HepG2 (cell line): ENCODE measurements around the gene DVL3. TPM values are rescaled to one million over a fixed set of nuclear protein-coding genes. Genes with fewer than 3 reads are reported as not detected.

Experiments used
- ARHGAP35 ChIP-seq: sonication (generic); formaldehyde crosslinking; IDR thresholded peaks from 2 replicates; pipeline ENCODE4 v1.9.0; 2022; ENCODE audit warnings: mild to moderate bottlenecking, inconsistent platforms, moderate library complexity, missing genetic modification reagents, borderline replicate concordance
- BATF2 ChIP-seq: sonication (generic); formaldehyde crosslinking; IDR thresholded peaks from 2 replicates; pipeline ENCODE4 v1.8.0; 2022; ENCODE audit warnings: mild to moderate bottlenecking, missing genetic modification reagents, moderate library complexity
- CEBPG ChIP-seq: IDR thresholded peaks from 2 replicates; pipeline ENCODE4 v1.6.1; 2016
- DPF2 ChIP-seq: sonication (generic); formaldehyde crosslinking; IDR thresholded peaks from 2 replicates; pipeline ENCODE4 v1.4.0; 2020; ENCODE audit warnings: mild to moderate bottlenecking, low read depth, missing genetic modification reagents, borderline replicate concordance
- GABPA ChIP-seq, 2 experiments: IDR thresholded peaks; 2 replicates each; pipeline ENCODE4 v1.6.1; 2011 to 2016; ENCODE audit warnings: low read depth in 2 of 2, low read length in 1 of 2, missing biosample characterization in 1 of 2, missing genetic modification characterization in 1 of 2
- HMG20A ChIP-seq: IDR thresholded peaks from 2 replicates; pipeline ENCODE4 v1.6.1; 2016; ENCODE audit warnings: borderline replicate concordance
- LCORL ChIP-seq, 2 experiments: fragments of 450-650 bp in 1 of 2; sonication (generic) in 1 of 2; formaldehyde crosslinking in 1 of 2; IDR thresholded peaks; 2 replicates each; pipeline versions ENCODE4 v1.5.0 to v1.6.1; 2017 to 2020; ENCODE audit warnings: antibody characterized with exemption in 1 of 2, missing genetic modification reagents in 1 of 2
- NFE2 ChIP-seq: sonication (generic); formaldehyde crosslinking; IDR thresholded peaks from 2 replicates; pipeline ENCODE4 v1.4.0; 2020; ENCODE audit warnings: missing genetic modification reagents
- PAX8 ChIP-seq: sonication (generic); formaldehyde crosslinking; IDR thresholded peaks from 2 replicates; pipeline ENCODE4 v1.8.0; 2022; ENCODE audit warnings: mild to moderate bottlenecking, missing genetic modification reagents, borderline replicate concordance
- SIX1 ChIP-seq: sonication (generic); formaldehyde crosslinking; IDR thresholded peaks from 2 replicates; pipeline ENCODE4 v1.4.0; 2020; ENCODE audit warnings: missing genetic modification reagents, borderline replicate concordance
- SP2 ChIP-seq: sonication (generic); formaldehyde crosslinking; IDR thresholded peaks from 2 replicates; pipeline ENCODE4 v1.5.1; 2020; ENCODE audit warnings: mild to moderate bottlenecking, missing genetic modification reagents
- SP4 ChIP-seq: sonication (generic); formaldehyde crosslinking; IDR thresholded peaks from 2 replicates; pipeline ENCODE4 v1.8.1; 2023; ENCODE audit warnings: mild to moderate bottlenecking, missing genetic modification reagents
- TEAD3 ChIP-seq: optimal IDR thresholded peaks from 2 replicates; pipeline ENCODE3; 2016; ENCODE audit warnings: borderline replicate concordance
- XBP1 ChIP-seq: sonication (generic); formaldehyde crosslinking; IDR thresholded peaks from 2 replicates; pipeline ENCODE4 v1.5.0; 2020; ENCODE audit warnings: missing genetic modification reagents
- ZBTB10 ChIP-seq: sonication (generic); formaldehyde crosslinking; IDR thresholded peaks from 2 replicates; pipeline ENCODE4 v1.4.0; 2020; ENCODE audit warnings: missing genetic modification reagents, borderline replicate concordance
- ZNF34 ChIP-seq: sonication (generic); formaldehyde crosslinking; IDR thresholded peaks from 2 replicates; pipeline ENCODE4 v1.4.0; 2020; ENCODE audit warnings: mild to moderate bottlenecking, missing genetic modification reagents, borderline replicate concordance
- ZNF451 ChIP-seq: sonication (generic); formaldehyde crosslinking; IDR thresholded peaks from 2 replicates; pipeline ENCODE4 v1.5.0; 2020; ENCODE audit warnings: mild to moderate bottlenecking, missing genetic modification reagents
- ZNF572 ChIP-seq: sonication (generic); formaldehyde crosslinking; IDR thresholded peaks from 2 replicates; pipeline ENCODE4 v1.5.1; 2020; ENCODE audit warnings: mild to moderate bottlenecking, missing genetic modification reagents
- ZNF619 ChIP-seq: sonication (generic); formaldehyde crosslinking; IDR thresholded peaks from 2 replicates; pipeline ENCODE4 v1.4.0; 2020; ENCODE audit warnings: mild to moderate bottlenecking, missing genetic modification reagents
- ZNF704 ChIP-seq: sonication (generic); formaldehyde crosslinking; IDR thresholded peaks from 2 replicates; pipeline ENCODE4 v1.8.1; 2023; ENCODE audit warnings: mild to moderate bottlenecking, inconsistent platforms, moderate library complexity, missing genetic modification reagents, borderline replicate concordance
- ZNF816 ChIP-seq: sonication (generic); formaldehyde crosslinking; IDR thresholded peaks from 2 replicates; pipeline ENCODE4 v1.8.0; 2022; ENCODE audit warnings: missing genetic modification reagents, mild to moderate bottlenecking, borderline replicate concordance
- ZNF879 ChIP-seq: sonication (generic); formaldehyde crosslinking; IDR thresholded peaks from 2 replicates; pipeline ENCODE4 v1.8.1; 2023; ENCODE audit warnings: missing genetic modification reagents
- polyA plus RNA-seq, 8 experiments: library from polyadenylated mRNA; depleted of rRNA in 3 of 8; stranded (reverse) in 7 of 8; unstranded in 1 of 8; fragments of >200 nt; fragmentation: Illumina TruSeq in 4 of 8; extraction: Trizol in 4 of 8; gene quantifications; 2 replicates each; pipeline versions ENCODE4 v1.2.1 to v1.2.3, GENCODE V29; 2011 to 2016; ENCODE audit warnings: low read depth in 4 of 8, missing spikeins in 1 of 8, mixed read lengths in 1 of 8; ENCODE audit not compliant: insufficient read depth in 1 of 8
- total RNA-seq, 5 experiments: library from RNA; depleted of rRNA; stranded (reverse); fragments of >200 nt; fragmentation: Illumina TruSeq; extraction: Trizol; gene quantifications; 2 replicates each; pipeline ENCODE4 v1.2.3, GENCODE V29; 2016; ENCODE audit warnings: low read depth in 1 of 5

DVL3 gene
- total and polyA plus RNA-seq, 2 of the 13 experiments (the other 11 are each of a cell fraction or from before 2014, with no cell fraction given): 29.0 to 36.1 TPM

GRCh38 chr3:184185461-184186183 lies 30.4 kb downstream of the DVL3 start (continued):
- TF ChIP-seq PAX8 (CRISPR knock-in tag): no peak
- TF ChIP-seq ZNF572 (CRISPR knock-in tag): peak; percentile 70; the same call in 1 of the 2 replicates
- TF ChIP-seq SP2: no peak
- no peak for TF ChIP-seq LCORL (IDR thresholded peaks at IDR 0.05)
- peak; percentile 78; the same call in 1 of the 2 replicates for TF ChIP-seq LCORL (CRISPR knock-in tag; IDR thresholded peaks at IDR 0.05)
- no peak for TF ChIP-seq SIX1 (CRISPR knock-in tag)
- no peak for TF ChIP-seq HMG20A (CRISPR knock-in tag)
- peak; percentile 64; the same call in 1 of the 2 replicates for TF ChIP-seq ZNF451
- TF ChIP-seq ZNF816: peak; percentile 52; the same call in 1 of the 2 replicates
- 0 out of 2 replicates have a peak, but pooled peaks have one; percentile 27 for TF ChIP-seq CEBPG
- peak; percentile 49; the same call in 1 of the 2 replicates for TF ChIP-seq XBP1 (CRISPR knock-in tag)
- 0 out of 2 replicates have a peak, but pooled peaks have one; percentile 43 for TF ChIP-seq ARHGAP35 (CRISPR knock-in tag)
- peak; percentile 72 for TF ChIP-seq SP4 (CRISPR knock-in tag)
- peak; percentile 21 for TF ChIP-seq TEAD3 (CRISPR knock-in tag)
- TF ChIP-seq NFE2: no peak
- TF ChIP-seq ZBTB10: no peak
- no peak for TF ChIP-seq ZNF704 (CRISPR knock-in tag)
- TF ChIP-seq DPF2 (CRISPR knock-in tag): no peak
- peak; percentile 19; the same call in 1 of the 2 replicates for TF ChIP-seq ZNF619 (CRISPR knock-in tag)
- no peak for TF ChIP-seq GABPA (IDR thresholded peaks at IDR 0.05; ENCODE audit: low read depth, low read length)
- TF ChIP-seq GABPA (CRISPR knock-in tag; IDR thresholded peaks at IDR 0.05; ENCODE audit: low read depth): peak; percentile 76
- TF ChIP-seq ZNF34 (CRISPR knock-in tag): no peak
- TF ChIP-seq ZNF879 (CRISPR knock-in tag): 0 out of 2 replicates have a peak, but pooled peaks have one; percentile 77
- no peak for TF ChIP-seq BATF2 (CRISPR knock-in tag)
